HG02981 (cell line): ENCODE data around the gene LBHD1.
A peak's percentile ranks its signal among the peaks of the same experiment; 100 is the strongest.
"Not testable (repeated sequence)": the region's sequence is repeated elsewhere in the genome, so short reads cannot be mapped to it uniquely, and the experiment has no call there.

Experiments used
- ATAC-seq: cut with Tn5 transposase; IDR thresholded peaks from one replicate; pipeline ENCODE4 v1.9.1; 2021; ENCODE audit warnings: mild to moderate bottlenecking, moderate library complexity; ENCODE audit not compliant: unreplicated experiment

Gene LBHD1

GRCh38 chr11:62671608-62672389 lies at the start of gene LBHD1, which contains the start of gene UQCC3:
Gene LBHD1 (minus strand): TSS chr11:62672267. CDS start chr11:62670031, 2,236 bp downstream.
Gene UQCC3 (plus strand): TSS chr11:62671673. CDS start chr11:62671746, 73 bp downstream.
- ATAC-seq = peak; percentile 78

- ATAC-seq = no peak
These were observed 47.4 kb upstream of the LBHD1 start for GRCh38 chr11:62719302-62719978.

DNA sequence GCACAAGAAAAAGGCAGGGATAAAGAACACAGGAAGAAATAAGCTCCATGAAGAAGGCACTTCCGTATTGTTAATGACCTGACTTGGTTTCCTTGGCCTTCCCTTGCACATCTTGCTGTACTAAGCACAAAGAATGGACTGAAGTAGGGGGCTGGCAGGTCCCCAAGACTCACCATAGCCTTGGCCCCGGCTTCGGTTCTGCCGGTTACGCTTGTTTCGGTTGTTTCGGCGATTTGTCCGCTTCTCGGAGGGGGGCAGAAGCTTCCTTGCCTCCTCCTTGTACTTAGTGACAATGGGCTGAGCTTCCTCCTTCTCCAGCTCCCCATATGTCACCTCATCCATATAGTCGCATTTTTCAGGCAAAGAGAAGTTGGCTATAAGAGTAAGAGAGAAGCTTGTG lies 44.7 kb upstream of the LBHD1 start:
- ATAC-seq = no peak

- no peak for ATAC-seq
These were observed 44.1 kb upstream of the LBHD1 start for GRCh38 chr11:62716206-62716605.

DNA sequence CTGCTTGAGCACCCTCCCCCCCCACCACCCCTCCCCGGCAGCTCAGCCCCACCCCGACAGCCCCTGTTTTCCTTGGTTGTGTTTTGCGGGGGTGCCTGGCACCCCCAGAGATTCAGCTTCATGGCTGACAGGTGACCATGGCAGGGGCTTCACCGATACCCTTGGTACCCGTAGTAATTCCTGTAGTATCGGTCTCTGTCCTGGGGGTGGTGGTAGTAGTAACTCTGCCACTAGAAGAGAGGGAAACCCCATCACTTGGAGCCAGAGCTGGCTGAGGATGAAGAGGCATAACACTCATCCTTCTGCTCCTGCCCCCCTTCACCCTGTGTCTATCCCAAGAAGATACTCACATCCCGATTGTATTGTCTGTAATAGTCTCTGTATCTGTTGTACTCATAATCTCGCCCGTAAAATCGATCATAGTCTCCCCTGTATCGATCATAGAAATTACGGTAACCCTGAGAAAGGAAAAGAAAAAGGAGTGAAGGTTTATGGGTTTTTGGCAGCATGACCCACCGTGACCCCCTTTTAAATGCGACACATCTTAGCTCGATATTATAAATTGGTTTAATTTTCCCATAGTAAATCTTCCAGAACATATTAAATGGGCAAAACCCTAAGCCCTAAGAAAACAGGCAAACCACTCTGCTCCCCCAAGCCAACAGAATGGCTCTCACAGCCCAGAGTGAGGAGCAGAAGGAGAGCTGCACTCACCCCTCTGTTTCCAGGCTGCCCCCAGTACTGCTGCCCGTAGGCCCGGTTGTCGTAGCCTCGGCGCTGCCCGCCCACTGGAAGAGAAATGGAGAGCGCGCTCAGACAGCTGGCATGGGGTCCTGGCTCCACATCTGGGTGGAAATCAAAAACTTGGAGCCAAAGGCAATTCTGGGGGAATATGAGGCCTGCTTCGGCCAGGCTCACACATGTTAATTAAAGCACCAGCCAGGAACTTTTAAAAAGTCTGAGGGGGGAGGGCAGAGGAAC lies 43.4 kb upstream of the LBHD1 start:
- ATAC-seq = no peak

DNA sequence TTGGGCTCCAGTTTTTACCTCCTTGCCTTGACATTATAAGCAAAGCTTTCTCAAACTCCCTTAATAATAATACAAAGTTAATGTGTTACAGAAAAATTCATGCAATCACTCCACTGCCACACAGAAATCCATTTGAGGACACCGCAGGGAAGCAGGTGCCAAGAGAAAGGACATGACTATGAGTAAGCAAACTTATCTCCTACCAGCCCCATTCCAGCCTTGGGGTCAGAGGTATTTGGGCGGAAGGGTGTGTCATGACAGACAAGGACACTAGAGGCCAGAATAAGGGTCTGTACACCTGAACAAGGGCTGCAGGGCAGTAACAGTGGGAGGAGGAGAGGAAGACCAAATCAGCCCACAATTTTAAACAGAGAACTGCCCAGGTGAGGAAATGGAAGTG lies 41.3 kb upstream of the LBHD1 start:
- ATAC-seq = no peak

DNA sequence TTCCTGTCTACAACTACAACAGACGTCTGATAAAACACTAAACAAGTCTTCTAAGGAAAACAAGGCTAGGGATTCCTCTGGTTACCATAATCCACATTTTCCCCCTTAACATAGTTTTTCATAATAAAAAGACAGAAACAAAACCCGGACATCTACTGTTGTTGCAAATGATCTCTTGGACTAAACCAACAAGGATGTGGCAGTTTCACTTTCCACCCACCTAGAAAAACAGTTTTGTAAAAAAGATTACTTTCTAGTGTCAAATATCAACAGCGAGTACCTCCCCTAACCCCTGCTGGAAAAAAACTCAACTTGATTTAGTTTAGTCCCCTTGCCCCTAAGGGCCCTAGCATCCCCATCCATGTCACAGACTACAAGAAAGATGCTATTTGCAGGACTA lies 40.8 kb upstream of the LBHD1 start:
- no peak for ATAC-seq

GRCh38 chr11:62712276-62712812 lies 40.3 kb upstream of the LBHD1 start:
- no peak for ATAC-seq

- no peak for ATAC-seq
These were observed 37.9 kb upstream of the LBHD1 start for GRCh38 chr11:62710001-62710345.

- ATAC-seq = peak; percentile 62
These were observed 37.4 kb upstream of the LBHD1 start for GRCh38 chr11:62709247-62710000.

DNA sequence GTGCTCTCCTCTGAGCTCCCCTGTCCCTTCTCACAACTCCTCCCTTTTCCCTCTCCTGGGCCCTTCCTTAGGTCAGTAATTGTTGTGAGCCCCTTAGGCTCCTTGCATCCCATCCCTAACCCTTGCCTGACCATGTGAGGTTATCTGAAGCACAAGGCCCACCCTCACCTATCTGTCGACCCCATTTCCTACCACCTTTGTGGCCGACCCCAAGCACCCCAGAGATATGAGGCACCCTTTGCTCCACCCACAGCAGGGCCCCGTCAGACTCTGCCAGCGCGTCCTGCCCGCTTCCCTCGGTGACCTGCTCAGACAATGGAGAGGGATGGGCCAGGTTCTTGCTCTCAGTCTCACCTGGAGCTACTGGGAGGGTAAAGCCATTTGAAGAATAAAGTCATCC lies 36.7 kb upstream of the LBHD1 start:
- ATAC-seq = no peak

DNA sequence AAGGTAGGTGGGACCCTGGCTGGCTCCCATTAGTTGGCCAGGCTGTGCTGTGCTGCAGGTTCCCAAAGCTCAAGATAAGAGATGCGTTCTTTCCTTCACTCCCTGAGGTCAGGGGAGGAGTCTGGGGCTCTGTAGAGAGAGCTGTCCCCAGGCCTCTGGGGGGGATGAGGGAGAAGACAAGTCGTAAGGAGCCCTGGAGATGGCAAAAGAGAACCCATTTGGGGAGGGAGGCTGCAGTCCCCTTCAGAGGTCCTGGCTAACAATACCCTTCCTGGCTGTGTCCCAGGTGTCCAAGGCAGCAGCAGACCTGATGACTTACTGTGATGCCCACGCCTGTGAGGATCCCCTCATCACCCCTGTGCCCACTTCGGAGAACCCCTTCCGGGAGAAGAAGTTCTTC lies 36.3 kb upstream of the LBHD1 start:
- ATAC-seq = no peak

GRCh38 chr11:62707277-62707861 lies 35.3 kb upstream of the LBHD1 start, which contains the start of the genes BSCL2 and GNG3:
Gene BSCL2 (minus strand): TSS chr11:62707424. CDS start chr11:62707195, 229 bp downstream.
Gene GNG3 (plus strand): TSS chr11:62707676. CDS start chr11:62708296, 620 bp downstream.
- ATAC-seq = no peak

DNA sequence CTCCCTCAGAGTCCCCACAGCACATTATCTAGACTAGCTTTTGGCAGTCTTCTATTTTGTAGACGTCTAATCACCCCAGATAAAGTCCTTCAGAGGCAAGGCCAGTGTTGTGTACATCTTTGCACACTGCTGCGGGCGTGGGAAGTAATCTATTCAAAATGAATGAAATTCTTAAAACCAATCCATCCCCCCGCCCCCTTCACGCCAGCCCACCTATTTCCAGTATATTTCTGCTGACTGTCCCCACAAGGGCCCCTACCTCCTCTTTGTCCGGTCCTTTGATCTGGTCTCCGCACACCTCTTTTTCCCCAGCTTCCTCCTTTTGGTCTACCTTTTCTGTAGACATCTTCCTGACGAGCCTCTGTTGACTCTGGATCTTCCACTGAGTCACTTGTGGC lies 34.8 kb upstream of the LBHD1 start:
- ATAC-seq = no peak

GRCh38 chr11:62705880-62706849 lies 34.1 kb upstream of the LBHD1 start:
- peak; percentile 50 for ATAC-seq

DNA sequence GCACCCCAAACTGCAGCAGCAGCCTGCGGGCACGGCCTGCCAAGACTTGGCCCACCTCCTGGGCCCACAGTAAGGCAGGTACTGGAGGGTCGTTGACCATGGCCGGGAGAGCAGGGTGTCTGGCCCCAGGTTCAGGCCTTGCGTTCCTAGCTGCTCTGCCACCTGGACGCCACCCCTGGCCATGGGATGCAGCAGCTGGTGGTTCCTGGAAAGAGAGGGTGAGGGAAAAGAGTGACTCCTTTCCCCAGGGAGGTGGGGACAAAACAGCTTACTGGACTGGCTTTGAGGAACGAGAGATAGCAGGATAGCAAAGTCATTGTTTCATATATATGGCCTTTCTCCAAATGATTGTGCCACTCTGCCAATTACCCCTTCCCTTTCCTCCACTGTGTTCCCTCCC lies 33.3 kb upstream of the LBHD1 start:
- ATAC-seq = no peak

DNA sequence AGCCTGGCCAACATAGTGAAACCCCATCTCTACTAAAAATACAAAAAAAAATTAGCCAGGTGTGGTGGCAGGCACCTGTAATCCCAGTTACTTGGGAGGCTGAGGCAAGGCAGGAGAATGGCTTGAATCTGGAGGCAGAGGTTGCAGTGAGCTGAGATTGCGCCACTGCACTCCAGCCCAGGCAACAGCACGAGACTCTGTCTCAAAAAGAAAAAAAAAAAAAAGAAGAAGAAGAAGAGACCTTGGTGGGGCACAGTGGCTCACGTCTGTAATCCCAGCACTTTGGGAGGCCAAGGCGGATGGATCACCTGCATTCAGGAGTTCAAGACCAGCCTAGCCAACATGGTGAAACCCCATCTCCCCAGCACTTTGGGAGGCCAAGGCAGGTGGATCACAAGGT lies 31.9 kb upstream of the LBHD1 start:
- not testable (repeated sequence) for ATAC-seq

GRCh38 chr11:62702246-62702645 lies 30.2 kb upstream of the LBHD1 start:
- no peak for ATAC-seq
